ENCODE measurements around the gene BAZ2B. TPM values are rescaled to one million over a fixed set of nuclear protein-coding genes. Genes with fewer than 3 reads are reported as not detected.

BAZ2B gene
- total RNA-seq, 1 experiment from 2014 or later = 19.9 TPM

- ATAC-seq (peak; percentile 95), DNase-seq (ENCODE audit: low read depth, low spot score) (peak; percentile 87)
- no peak for TF ChIP-seq REST (IDR thresholded peaks at IDR 0.05; ENCODE audit: low read depth)
- peak; percentile 61 for TF ChIP-seq ZFX (IDR thresholded peaks at IDR 0.05)
- TF ChIP-seq SIN3A (IDR thresholded peaks at IDR 0.05; ENCODE audit: low read depth) = 0 out of 2 replicates have a peak, but pooled peaks have one; percentile 22
- TF ChIP-seq JUND (IDR thresholded peaks at IDR 0.05) = no peak
- peak; percentile 75 for TF ChIP-seq POLR2A (IDR thresholded peaks at IDR 0.05; ENCODE audit: borderline replicate concordance, extremely low read depth, insufficient read depth, insufficient read length)
- peak; percentile 21 for TF ChIP-seq YY1 (IDR thresholded peaks at IDR 0.05; ENCODE audit: extremely low read depth, insufficient replicate concordance, low read depth, low read length)
- TF ChIP-seq POLR2AphosphoS5 (IDR thresholded peaks at IDR 0.05; ENCODE audit: low read depth, low read length) = peak; percentile 97
- no peak for TF ChIP-seq EZH2 (IDR thresholded peaks at IDR 0.05)
- no peak for TF ChIP-seq SRF (IDR thresholded peaks at IDR 0.05; ENCODE audit: low read depth)
- Histone ChIP-seq H3K36me3 (ENCODE audit: control insufficient read depth in 1 of 2, insufficient read depth in 2 of 2, low read length in 2 of 2) (no peaks in the 10 kb centered on the region), H3K79me2 (ENCODE audit: insufficient read depth, low read length) (peaks cover 14% of the 10 kb centered on the region), H3K4me1 (ENCODE audit: control insufficient read depth in 1 of 2, insufficient read depth in 2 of 2, low read length in 2 of 2) (peaks cover 7 to 29% of the 10 kb centered on the region in 2 experiments), H3K4me2 (ENCODE audit: low read length) (peak overlapping the region; percentile 93), H3K9me3 (ENCODE audit: control insufficient read depth in 1 of 2, insufficient read depth in 1 of 2, low read depth in 1 of 2, low read length in 2 of 2) (no peaks in the 10 kb centered on the region), H3K9me2 (ENCODE audit: insufficient read depth) (no peaks in the 10 kb centered on the region), H3K27ac (ENCODE audit: low read depth, low read length) (peak overlapping the region; percentile 86), H2AFZ (ENCODE audit: low read depth, low read length, poor library complexity, severe bottlenecking) (peak overlapping the region; percentile 42), H4K20me1 (ENCODE audit: insufficient read depth) (no peaks in the 10 kb centered on the region), H3K27me3 (ENCODE audit: insufficient read depth, low read length) (no peaks in the 10 kb centered on the region), H3K4me3 (replicated peaks in 1 of 2; ENCODE audit: low read depth in 1 of 2, low read length in 2 of 2) (peak overlapping the region; percentile 73 to 78), H3K9ac (ENCODE audit: low read length) (peak overlapping the region; percentile 69)
- BruUV-seq (replicated peaks) = TSS peak; percentile 93
- CTCF ChIA-PET = no interaction called here
- intact Hi-C loops (cut with micrococcal nuclease) = loop anchor here (5.0 kb wide), 1 partner anchor 330 kb away; the partner anchor contains the start of gene BAZ2B
- RAD21 ChIA-PET (ENCODE audit: low non-redundant PET in 1 of 2, low total read pairs in 2 of 2, uncharacterized antibody in 2 of 2, unreplicated experiment in 2 of 2) = interaction anchor here in 1 of 2 experiments (0.7 kb wide), 1 partner anchor 1142 kb away, joined by 4 read pairs; no protein-coding TSS in a partner anchor
- POLR2A ChIA-PET = no interaction called here
Measured at GRCh38 chr2:159286709-159287441, 329.5 kb downstream of the BAZ2B start.
